ENCODE measurements around the gene DGKQ. TPM values are rescaled to one million over a fixed set of nuclear protein-coding genes. Genes with fewer than 3 reads are reported as not detected.
A peak's percentile ranks its signal among the peaks of the same experiment; 100 is the strongest.
"Not testable (repeated sequence)": the region's sequence is repeated elsewhere in the genome, so short reads cannot be mapped to it uniquely, and the experiment has no call there.

The DGKQ gene
- total RNA-seq, 2 donors from 2014 or later, result 39.4 to 68.2 TPM

DNA sequence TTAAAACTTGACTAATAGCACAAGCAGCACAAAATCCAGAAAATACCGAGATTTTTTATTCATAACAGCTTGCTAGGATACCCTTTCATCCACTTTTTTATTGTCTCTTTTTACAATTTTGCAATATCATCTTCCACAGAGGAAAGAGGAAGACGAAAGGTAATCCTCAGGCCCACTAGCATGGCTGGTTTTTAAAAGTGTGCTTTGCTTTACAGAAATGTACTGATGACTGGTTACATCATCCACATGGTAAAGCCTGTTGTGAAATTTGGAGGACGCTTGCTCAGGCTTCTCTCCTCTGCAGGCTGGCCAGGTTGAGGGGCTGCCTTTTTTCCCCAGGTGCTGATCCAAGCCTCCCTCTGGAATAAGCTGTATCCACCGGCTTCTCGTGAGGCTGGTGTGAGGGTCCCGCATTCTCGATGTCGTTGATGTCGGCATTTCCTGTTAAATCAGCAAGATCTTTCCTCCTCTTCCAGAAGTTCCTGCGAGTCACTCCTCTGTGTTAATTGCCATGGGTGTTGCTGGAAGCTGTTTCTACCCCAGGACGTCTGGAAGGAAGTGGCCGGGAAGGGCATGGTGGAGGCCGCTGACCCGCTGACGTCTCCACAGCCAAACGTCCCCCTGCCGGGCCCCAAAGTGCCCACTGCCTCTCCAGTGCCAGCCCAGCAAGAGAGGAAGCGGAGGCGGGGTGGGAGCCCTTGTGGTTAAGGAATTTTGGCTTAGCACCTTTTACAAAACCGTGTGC, 5.8 kb upstream of the DGKQ start:
- intact Hi-C loops (cut with DNase I), result no loop called here
- Histone ChIP-seq H3K4me3 (no peak overlapping the region), H3K4me1 (no peaks in the 10 kb centered on the region), H3K9ac (ENCODE audit: low read depth in 2 of 2, low read length in 2 of 2) (no peak overlapping the region), H3K9me3 (no peaks in the 10 kb centered on the region), H3K27ac (no peak overlapping the region), H3K27me3 (no peaks in the 10 kb centered on the region), H3K36me3 (no peaks in the 10 kb centered on the region)
- no peak for DNase-seq
- TF ChIP-seq, protein P1, sequence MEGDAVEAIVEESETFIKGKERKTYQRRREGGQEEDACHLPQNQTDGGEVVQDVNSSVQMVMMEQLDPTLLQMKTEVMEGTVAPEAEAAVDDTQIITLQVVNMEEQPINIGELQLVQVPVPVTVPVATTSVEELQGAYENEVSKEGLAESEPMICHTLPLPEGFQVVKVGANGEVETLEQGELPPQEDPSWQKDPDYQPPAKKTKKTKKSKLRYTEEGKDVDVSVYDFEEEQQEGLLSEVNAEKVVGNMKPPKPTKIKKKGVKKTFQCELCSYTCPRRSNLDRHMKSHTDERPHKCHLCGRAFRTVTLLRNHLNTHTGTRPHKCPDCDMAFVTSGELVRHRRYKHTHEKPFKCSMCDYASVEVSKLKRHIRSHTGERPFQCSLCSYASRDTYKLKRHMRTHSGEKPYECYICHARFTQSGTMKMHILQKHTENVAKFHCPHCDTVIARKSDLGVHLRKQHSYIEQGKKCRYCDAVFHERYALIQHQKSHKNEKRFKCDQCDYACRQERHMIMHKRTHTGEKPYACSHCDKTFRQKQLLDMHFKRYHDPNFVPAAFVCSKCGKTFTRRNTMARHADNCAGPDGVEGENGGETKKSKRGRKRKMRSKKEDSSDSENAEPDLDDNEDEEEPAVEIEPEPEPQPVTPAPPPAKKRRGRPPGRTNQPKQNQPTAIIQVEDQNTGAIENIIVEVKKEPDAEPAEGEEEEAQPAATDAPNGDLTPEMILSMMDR (IDR thresholded peaks at IDR 0.05), result no peak

- H3K4me3 ChIP-seq; DNase-seq; H3K36me3 ChIP-seq; H3K4me1 ChIP-seq; H3K27ac ChIP-seq; H3K9me3 ChIP-seq; H3K9ac ChIP-seq (ENCODE audit: low read depth in 2 of 2, low read length in 2 of 2); H3K27me3 ChIP-seq; intact Hi-C loops (cut with DNase I): not testable (repeated sequence)
Observed at GRCh38 chr4:976016-976415, 2.6 kb upstream of the DGKQ start.

DNA sequence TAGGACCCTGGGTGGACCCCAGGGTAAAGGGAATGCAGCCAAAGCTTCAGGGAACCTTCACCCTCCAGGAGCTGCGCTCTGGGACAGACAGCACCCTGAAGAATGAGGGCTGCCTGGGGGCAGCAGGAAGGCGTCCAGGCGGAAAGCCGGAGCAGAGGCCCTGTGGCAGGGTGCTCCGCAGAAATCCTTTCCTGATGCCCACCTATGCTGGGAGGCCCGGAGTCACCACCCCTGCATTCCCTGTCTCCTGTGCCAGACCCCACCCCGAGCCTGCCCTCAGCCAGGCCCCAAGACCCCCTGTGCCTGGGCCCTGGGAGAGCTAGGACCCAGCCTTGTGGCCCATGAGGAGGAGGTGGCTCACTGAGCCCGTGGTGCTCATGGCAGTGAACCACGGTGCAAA, 1.3 kb upstream of the DGKQ start:
- TF ChIP-seq, protein P1 (IDR thresholded peaks at IDR 0.05), result no peak
- DNase-seq, result no peak

GRCh38 chr4:972651-973424, 531 bp downstream of the DGKQ start:
- peaks cover 20% of the 10 kb centered on the region for H3K4me1 ChIP-seq
- peak overlapping the region; percentile 86 to 93 for H3K9ac ChIP-seq (ENCODE audit: low read depth in 2 of 2, low read length in 2 of 2)
- peak; percentile 55 for DNase-seq
- peak overlapping the region; percentile 59 for H3K27ac ChIP-seq
- H3K4me3 ChIP-seq, result peak overlapping the region; percentile 94
- TF ChIP-seq, protein P1 (IDR thresholded peaks at IDR 0.05), result no peak
- H3K27me3 ChIP-seq, result no peaks in the 10 kb centered on the region
- H3K9me3 ChIP-seq, result no peaks in the 10 kb centered on the region
- intact Hi-C loops (cut with DNase I), result no loop called here
- H3K36me3 ChIP-seq, result no peaks in the 10 kb centered on the region

More for the DNA sequence above, 1.3 kb upstream of the DGKQ start:
- no peak overlapping the region for H3K27ac ChIP-seq
- no peaks in the 10 kb centered on the region for H3K36me3 ChIP-seq
- H3K27me3 ChIP-seq, result no peaks in the 10 kb centered on the region
- H3K4me1 ChIP-seq, result peaks cover 20% of the 10 kb centered on the region
- H3K9ac ChIP-seq (ENCODE audit: low read depth in 2 of 2, low read length in 2 of 2), result no peak overlapping the region
- H3K4me3 ChIP-seq, result no peak overlapping the region
- intact Hi-C loops (cut with DNase I), result no loop called here
- no peaks in the 10 kb centered on the region for H3K9me3 ChIP-seq

DNA sequence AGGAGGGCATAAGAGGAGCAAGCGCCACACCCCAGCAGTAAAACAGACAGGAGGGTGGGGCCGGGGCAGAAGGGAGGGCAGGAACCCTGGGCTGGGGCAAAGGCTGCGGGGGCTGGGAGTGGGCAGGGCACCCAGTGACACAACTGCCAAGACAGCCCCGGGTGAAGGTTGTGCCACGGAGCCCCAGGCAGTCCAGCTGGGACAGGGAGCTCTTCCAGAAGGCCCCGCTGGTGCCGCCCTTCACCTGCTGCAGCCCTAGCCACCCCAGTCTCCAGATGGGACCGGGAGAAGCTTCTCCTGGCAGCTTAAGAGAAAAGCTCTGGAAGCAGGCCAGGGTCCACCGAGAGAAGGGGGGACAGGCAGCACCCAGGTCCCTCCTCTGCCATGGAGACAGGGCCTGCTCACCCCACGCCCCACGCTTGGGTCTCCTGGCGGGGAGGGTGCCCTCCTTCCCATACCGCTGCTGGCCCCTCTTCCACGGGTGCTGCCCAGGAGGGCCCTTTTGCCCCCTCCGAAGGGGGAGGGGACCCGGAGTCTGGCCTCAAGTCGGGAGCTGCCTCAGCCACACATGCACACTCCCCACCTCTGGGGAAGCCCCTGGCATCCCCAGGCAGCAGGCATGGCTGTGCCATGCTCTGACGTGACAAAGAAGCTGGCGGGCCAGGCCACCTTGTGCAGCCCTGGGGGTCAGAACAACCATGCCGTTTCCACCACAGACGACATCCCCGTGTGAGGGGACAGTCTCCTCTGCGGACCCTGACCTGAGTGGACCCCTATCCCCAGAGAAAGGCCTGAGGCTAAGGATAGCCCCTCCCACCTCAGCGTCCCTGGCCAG, 1.5 kb downstream of the DGKQ start:
- Histone ChIP-seq H3K9ac (ENCODE audit: low read depth in 2 of 2, low read length in 2 of 2) (peak overlapping the region; percentile 86 to 93), H3K4me3 (peak overlapping the region; percentile 94), H3K27ac (peak overlapping the region; percentile 59), H3K36me3 (no peaks in the 10 kb centered on the region), H3K9me3 (no peaks in the 10 kb centered on the region), H3K4me1 (peaks cover 20% of the 10 kb centered on the region), H3K27me3 (no peaks in the 10 kb centered on the region)
- TF ChIP-seq, protein P1 (IDR thresholded peaks at IDR 0.05), result no peak
- DNase-seq, result peak; percentile 95
- intact Hi-C loops (cut with DNase I), result no loop called here

All from colonic mucosa (tissue), 4 donors.